HG03103 (cell line): Measurements from ENCODE around the gene NCS1.
"Not testable (repeated sequence)": the region's sequence is repeated elsewhere in the genome, so short reads cannot be mapped to it uniquely, and the experiment has no call there.

Source experiments
- ATAC-seq: cut with Tn5 transposase; IDR thresholded peaks from one replicate; pipeline ENCODE4 v1.9.1; 2021; ENCODE audit warnings: low read depth; ENCODE audit not compliant: unreplicated experiment

NCS1 gene

DNA sequence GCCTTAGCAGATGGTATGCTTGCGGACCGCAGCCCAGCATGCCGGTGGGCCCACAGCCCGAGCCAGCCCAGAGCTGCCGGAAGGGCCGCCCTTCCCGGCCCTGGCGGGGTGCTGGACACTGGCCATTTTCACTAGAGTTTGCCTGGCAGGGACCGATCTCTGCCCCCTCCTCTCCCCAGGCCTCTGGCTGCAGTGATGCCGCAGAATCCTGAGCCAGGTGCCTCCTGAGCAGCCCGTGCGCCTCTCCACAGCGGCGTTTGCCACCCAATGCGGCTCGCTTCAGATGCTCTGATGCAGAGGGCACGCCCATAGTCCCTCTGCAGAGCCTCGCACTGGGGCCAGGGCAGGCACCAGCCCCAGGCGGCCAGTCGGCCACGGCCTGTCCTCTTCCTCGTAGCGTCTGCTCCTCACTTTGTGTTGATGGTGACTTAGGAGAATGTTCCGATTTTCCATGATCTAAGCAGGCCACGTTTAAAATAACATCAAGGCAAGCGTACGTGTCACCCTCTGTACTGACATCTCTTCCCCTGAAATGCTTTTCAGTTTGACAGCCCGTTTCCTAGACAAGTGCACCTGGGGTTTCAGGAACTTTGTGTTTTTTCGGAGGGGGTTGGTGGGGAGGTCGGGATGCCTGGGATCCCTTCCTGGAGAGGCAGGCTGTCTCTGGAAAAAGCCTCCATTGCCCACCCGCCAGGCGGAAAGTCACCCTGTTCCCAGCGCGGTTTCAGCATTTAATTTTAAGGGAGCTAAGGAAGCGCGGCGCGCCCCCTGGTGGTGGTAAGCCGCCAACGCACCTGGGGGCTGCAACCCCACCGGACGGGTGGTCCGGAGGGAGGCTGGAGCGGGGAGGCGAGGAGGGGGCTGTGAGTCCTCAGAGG, 63.6 kb downstream of the NCS1 start:
- ATAC-seq, result no peak

- no peak for ATAC-seq
Measured at GRCh38 chr9:130236436-130236985, 64.3 kb downstream of the NCS1 start.

DNA sequence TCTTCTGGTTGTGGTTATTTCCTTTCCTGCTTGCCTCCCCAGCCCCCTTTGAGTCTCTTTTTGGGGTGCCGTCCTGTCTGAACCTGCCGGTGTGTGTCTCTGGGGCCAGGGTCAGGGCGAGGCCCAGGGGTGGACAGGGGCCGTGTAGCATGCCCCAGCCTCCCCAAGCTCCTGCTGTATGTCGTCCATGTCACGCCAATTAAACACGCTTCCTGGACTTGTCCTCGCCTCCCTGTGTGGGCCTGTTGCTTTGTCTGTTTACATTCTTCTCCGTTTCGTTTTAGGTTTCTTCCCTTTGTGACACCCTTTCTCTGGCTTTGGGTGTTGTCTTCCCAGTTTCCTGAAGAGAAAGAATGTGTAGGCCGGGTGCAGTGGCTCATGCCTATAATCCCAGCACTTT, 64.9 kb downstream of the NCS1 start:
- ATAC-seq, result no peak

DNA sequence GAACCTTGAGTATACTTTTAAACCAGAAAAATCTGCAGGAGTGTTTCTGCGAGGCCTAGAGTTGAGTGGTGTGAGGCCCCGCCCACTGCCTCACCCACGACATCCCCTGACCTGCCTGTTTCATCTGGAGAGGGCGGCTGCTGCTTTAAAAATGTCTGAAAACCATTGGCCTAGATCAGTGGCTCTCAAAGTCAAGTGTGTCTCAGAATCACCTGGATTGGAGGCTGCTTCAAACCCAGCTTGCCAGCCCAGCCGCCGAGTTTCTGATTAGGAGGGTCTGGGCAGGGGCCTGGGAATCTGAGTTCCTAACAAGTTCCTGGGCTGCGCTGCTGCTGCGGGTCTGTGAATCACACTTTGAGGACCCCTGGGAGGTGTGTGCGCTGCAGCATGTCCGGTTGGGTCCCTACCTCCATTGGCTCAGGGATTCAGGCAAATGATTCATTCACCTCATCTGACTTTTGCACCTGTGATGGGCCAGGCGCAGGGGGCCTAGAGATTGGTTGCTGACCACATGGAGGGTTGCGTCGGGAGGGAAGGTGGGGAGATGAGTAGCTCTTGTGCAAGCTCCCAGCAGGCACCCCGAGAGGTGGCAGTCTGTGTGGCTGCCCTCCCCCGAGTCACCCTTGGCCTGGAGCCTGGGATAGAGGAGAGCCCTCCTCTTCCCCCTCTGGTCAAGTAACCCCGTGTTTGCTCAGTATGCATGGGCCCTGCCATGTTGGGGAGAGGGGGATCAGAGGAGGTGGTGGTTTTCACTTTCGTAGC, 65.7 kb downstream of the NCS1 start:
- ATAC-seq, result no peak

DNA sequence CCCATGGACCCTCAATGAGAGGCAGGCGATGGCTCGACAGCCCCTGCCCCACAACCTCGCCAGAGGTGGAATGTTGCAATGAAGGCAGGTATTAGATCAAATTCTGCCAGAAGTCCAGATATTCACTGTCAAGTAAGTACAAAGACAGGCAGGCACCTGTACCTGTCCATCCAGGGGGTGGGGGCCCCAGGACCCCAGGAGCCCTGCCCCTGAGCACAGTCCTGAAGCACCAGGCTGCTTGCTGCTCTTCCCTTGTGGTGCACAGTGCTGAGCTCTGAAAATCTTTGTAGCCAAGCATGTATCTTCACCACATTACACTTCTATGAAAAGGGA, 67.1 kb downstream of the NCS1 start:
- ATAC-seq, result no peak

DNA sequence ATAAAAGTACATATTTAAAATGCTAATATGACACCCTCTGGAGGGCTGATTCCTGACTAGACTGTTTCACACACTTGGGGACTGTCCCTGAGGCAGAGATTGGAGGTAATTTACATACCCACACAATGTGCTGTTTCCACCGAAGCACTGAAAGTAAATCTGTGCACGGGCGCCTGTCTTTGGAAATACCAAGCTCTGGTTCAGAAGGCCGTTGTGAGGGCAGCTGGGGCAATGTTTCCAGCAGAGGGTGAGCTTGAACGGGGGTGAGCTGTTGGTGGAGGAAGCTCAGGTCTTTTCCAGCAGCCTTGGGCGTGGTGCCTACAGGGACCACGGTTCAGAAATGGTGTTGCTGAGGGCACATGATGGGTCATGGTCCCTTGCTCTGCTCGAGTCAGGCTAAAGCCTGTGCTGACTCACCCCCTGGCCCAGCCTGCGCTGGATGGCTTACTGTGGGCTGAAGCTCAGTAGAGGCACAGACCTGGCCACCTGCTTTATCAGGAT, 67.6 kb downstream of the NCS1 start:
- ATAC-seq, result no peak

- no peak for ATAC-seq
Measured at GRCh38 chr9:130240410-130241197, 68.4 kb downstream of the NCS1 start.

GRCh38 chr9:130241198-130241535, 69.0 kb downstream of the NCS1 start:
- ATAC-seq, result no peak

DNA sequence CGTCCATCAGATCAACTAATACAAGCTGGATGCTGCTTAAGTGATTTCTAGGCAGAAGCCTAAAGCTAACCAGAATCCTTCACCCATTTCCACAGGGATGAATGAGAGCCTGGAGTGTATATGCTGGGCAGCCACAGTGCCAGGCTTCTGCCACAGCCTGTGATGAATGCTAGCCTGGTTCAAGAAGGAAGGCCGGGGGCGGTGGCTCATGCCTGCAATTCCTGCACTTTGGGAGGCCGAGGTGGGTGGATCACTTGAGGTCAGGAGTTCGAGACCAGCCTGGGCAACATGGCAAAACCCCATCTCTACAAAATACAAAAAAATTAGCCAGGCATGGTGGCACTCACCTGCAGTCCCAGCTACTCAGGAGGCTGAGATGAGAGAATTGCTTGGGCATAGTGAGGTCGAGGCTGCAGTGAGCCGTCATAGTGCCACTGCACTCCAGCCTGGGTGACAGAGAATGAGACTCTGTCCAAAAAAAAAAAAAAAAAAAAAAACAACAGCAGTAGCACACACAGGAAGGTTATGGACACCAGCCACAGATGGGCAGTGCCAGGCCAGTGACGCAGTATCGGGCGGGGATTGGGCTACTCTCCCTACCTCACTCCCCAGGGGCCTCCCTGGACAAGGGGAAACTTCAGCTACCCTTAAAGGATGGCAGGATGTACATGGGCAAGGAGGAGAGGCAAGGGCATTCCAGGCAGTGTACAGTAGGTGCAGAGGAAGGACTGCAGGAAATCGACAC, 70.2 kb downstream of the NCS1 start:
- ATAC-seq, result no peak

DNA sequence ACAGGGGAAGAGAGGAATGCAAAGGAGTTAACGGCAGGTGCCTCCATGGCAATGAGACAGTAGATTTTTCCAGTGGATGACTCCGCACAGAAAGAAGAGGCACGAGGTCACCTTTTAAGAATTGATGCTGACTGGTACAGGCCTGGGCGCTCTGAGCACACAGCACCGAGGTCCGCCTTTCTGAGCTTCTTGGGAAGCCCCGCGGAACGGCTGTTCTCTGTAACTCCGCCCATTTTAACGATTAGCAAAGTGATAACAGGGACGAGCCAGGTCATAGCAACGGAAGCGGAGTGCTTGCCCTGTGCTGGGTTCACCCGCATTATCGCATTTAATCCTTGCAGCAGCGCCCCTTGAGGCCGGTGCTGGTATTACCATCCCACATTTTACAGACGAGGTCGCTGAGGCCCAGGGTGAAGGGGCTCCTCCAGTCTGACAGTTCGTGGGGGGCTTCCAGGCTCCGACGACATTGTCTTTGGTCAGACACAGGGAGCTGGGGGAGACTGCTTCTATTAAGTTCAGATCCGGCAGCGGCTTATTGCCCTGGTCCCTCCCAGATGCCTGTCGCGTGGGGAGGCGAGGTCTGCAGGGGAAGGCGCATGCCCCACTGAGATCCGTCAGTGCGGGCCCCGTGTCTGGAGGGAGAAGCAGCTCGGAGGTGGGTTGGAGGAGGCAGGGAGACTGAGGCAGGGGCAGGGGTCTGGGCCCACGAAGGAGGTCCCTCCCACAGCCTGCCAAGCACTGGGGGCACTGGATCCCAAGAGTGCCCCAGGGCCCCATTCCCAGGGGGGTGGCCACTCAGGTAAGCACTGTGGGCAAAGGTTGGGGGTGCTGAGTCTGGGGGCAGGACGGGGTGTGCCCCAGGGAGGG, 71.0 kb downstream of the NCS1 start:
- ATAC-seq, result no peak

DNA sequence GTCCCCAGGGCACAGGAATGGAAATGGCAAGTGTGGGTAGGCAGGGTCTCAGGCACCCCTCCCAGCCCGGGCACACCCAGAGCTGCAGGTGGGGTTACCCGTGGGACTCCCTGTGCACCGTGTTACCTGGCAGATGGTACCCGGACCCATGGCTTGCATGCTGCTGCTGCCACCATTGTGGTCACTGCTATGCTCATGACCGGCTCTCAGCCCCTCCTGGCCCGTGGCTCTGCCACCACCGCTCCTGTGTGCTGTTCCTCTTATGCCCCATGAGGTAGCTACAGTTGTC, 71.6 kb downstream of the NCS1 start:
- ATAC-seq, result no peak

GRCh38 chr9:130244548-130245165, 72.5 kb downstream of the NCS1 start:
- ATAC-seq, result no peak

- no peak for ATAC-seq
Measured at GRCh38 chr9:130245474-130245873, 73.3 kb downstream of the NCS1 start.

GRCh38 chr9:130246126-130246525, 73.9 kb downstream of the NCS1 start:
- ATAC-seq, result no peak

DNA sequence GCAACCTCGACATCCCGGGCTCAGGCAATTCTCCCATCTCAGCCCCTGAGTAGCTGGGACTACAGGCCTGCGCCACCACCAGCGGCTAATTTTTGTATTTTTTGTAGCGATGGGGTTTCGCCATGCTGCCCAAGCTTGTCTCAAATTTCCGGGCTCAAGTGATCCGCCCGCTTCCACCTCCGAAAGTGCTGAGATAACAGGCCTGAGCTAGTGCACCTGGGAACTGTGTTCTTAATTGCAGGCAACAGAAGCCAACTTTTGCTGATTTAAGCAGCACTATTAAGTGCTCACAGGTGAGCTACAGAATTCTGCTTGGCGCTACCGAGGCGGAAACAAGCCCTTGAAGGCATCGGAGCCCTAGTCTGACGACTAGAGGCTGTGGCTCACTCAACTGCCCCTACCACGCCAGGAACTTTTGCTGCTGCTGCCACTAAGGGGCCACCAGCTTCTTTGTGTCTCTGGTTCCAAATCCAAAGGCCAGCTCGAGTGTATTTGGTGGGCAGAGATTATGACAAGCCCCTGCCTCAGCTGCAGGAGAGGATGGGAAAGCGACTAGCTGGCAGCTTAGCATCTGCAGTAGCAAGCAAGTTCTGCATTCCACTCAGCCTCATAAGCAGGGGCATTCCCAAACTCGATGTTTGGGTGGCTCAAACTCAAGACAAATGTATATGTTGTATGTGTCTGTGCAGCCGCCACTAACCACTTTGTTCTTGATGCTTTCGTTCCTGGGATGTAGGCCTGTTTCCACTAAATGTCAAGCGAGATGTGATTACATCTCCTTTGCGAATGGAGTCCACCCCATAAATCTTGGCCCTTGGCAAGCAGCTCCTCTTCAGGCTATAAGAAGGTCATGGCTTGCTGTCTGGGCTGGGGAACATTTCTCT, 82.8 kb downstream of the NCS1 start:
- ATAC-seq, result no peak

DNA sequence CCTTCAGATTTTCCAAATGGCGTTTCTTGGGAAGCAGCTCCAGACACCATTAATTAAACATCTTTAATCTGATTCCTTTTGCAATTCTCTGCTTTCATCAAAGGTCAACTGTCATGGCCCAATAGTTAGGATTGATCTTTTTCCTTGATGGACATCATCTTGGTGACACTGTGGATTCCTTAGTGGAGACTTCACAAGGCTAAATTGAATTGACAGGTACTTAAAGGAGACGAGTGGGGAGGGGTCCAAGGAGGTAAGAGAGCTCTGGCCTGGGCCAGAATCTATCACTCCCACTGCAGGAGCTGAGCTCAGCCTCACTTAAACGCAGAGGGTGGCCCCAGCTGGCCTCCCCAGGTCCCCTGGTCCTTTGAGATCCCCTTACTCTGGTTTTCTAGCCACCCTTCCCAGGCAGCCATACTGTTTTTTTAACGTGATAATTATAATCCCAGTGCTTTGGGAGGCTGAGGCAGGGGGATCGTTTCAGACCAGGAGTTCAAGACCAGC, 83.5 kb downstream of the NCS1 start:
- ATAC-seq, result no peak

DNA sequence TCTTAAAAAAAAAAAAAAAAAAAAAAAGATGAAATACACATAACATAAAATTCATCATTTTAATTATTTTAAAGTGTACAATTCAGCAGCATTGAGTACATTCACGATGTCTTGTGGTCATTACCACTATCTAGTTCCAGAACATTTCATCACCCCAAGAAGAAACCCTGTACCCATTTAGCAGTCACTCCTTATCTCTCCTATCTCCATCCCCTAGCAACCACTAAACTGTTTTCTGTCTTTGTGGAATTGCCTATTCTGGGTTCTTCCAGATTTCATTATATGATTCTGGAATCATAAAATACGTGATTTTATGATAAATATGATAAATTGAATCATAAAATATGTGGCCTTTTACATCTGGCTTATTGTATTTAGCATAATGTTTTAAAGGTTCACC, 84.4 kb downstream of the NCS1 start:
- ATAC-seq, result no peak

GRCh38 chr9:130258137-130258536, 85.9 kb downstream of the NCS1 start:
- not testable (repeated sequence) for ATAC-seq
